Fibroblast of lung (primary cell): ENCODE measurements around the gene LRMDA.

Experiments used
- EZH2 ChIP-seq: IDR thresholded peaks from 2 replicates; pipeline ENCODE4 v1.5.1; 2012; ENCODE audit warnings: low read length, control low read depth, mild to moderate bottlenecking; ENCODE audit errors: missing control alignments
- TF ChIP-seq, protein P1 (sequence below), 2 donors: IDR thresholded peaks in 1 of 2; conservative IDR thresholded peaks in 1 of 2; 1 replicate in 1 of 2; 2 replicates in 1 of 2; pipeline ENCODE4 v1.5.1; 2011 to 2012; ENCODE audit warnings: low read length in 2 of 2, control low read depth in 1 of 2, inconsistent platforms in 1 of 2, low read depth in 1 of 2, mild to moderate bottlenecking in 1 of 2

DNA sequence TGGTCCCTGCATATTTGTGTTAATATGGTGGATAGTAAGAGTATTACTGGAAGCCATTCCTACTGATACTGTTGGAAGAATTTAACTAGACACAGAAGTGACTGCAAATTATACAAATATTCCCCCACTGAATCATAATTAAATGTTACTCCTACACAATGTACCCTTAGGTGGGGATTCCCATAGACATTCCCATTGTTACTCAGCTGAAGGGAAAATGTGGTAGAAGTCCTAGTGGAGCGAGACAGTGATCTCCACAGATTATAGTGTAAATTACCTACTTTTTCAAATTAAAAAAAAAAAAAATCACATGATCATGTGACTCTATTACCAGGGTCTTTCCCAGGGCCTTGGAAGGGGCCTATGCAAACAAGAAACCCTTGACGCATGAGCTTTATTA lies 611.8 kb downstream of the LRMDA start:
- TF ChIP-seq, protein P1, sequence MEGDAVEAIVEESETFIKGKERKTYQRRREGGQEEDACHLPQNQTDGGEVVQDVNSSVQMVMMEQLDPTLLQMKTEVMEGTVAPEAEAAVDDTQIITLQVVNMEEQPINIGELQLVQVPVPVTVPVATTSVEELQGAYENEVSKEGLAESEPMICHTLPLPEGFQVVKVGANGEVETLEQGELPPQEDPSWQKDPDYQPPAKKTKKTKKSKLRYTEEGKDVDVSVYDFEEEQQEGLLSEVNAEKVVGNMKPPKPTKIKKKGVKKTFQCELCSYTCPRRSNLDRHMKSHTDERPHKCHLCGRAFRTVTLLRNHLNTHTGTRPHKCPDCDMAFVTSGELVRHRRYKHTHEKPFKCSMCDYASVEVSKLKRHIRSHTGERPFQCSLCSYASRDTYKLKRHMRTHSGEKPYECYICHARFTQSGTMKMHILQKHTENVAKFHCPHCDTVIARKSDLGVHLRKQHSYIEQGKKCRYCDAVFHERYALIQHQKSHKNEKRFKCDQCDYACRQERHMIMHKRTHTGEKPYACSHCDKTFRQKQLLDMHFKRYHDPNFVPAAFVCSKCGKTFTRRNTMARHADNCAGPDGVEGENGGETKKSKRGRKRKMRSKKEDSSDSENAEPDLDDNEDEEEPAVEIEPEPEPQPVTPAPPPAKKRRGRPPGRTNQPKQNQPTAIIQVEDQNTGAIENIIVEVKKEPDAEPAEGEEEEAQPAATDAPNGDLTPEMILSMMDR (conservative IDR thresholded peaks at IDR 0.05 in 1 of 2, IDR thresholded peaks at IDR 0.05 in 1 of 2; ENCODE audit: low read depth in 1 of 2, low read length in 2 of 2) = no peak
- no peak for TF ChIP-seq EZH2
